ENCODE data around the gene UBR1. TPM values are rescaled to one million over a fixed set of nuclear protein-coding genes. Genes with fewer than 3 reads are reported as not detected.

Gene UBR1
- total RNA-seq, 4 donors from 2014 or later: 39.3 to 50.5 (median 40.8) TPM

DNA sequence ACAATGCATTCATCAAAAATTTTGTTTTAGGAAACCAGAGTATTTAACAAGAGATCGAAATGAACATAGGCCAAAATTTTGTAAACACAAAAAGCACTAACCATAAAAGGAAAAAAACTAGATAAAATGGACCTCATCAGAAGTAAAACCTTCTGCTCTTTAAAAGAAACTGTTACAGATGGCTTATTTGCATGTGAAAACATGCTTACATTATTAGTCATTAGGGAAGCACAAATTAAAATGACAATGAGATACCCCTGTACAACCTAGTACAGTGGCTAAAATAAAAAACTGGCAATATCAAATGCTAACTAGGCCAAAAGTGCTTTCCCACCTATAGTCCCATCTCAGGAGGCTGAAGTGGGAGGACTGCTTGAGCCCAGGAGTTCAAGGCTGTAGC, 19.3 kb downstream of the UBR1 start:
- Histone ChIP-seq H3K4me3 (replicated peaks in 1 of 3) (no peak overlapping the region), H3K4me1 (peaks cover 0 to 15% of the 10 kb centered on the region in 2 donors), H3K27ac (peak overlapping the region in 2 of 3 donors; percentile 2 to 37), H3K27me3 (no peaks in the 10 kb centered on the region), H3K36me3 (peaks cover 0 to 9% of the 10 kb centered on the region in 2 donors), H3K9me3 (no peaks in the 10 kb centered on the region)
- no peak for TF ChIP-seq CTCF (IDR thresholded peaks at IDR 0.05)
- WGBS, 2 donors: 74 to 84% methylated on average over 1 of the region's 1 CpG
- no peak for DNase-seq
- intact Hi-C loops (cut with DNase I): no loop called here

- no peaks in the 10 kb centered on the region for H3K9me3 ChIP-seq
- intact Hi-C loops (cut with DNase I): no loop called here
- no peak for DNase-seq
- H3K36me3 ChIP-seq: peaks cover 0 to 10% of the 10 kb centered on the region in 2 donors
- peaks cover 0 to 15% of the 10 kb centered on the region in 2 donors for H3K4me1 ChIP-seq
- TF ChIP-seq CTCF (IDR thresholded peaks at IDR 0.05) (no peak), POLR2A (IDR thresholded peaks at IDR 0.05) (no peak)
- H3K4me3 ChIP-seq (replicated peaks in 1 of 3): no peak overlapping the region
- no peaks in the 10 kb centered on the region for H3K27me3 ChIP-seq
- peak overlapping the region in 2 of 3 donors; percentile 2 to 10 for H3K27ac ChIP-seq
Measured at GRCh38 chr15:43085921-43086320, 19.9 kb downstream of the UBR1 start.

DNA sequence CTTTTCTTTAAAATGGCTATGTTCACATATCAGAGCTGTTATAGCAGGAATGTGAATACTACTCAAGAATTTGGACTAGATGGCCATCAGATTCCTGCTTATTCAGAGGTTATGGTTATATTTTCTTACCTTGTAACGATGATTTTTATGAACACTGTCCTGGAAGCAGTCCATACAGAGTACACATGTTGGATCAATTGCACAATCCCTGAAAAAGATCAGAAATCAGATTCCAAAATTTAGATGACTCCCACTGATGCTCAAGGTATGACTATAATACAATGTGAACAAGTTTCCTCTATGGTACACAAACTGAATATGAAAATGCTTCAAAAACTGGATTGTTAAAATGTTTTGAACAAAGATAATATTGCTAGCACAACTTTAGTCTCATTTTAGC, 23.3 kb downstream of the UBR1 start:
- no peaks in the 10 kb centered on the region for H3K9me3 ChIP-seq
- intact Hi-C loops (cut with DNase I): no loop called here
- no peak for TF ChIP-seq CTCF (IDR thresholded peaks at IDR 0.05)
- no peak for TF ChIP-seq POLR2A (IDR thresholded peaks at IDR 0.05)
- no peak overlapping the region for H3K4me3 ChIP-seq (replicated peaks in 1 of 3)
- H3K27ac ChIP-seq: no peak overlapping the region
- H3K4me1 ChIP-seq: peaks cover 0 to 15% of the 10 kb centered on the region in 2 donors
- no peaks in the 10 kb centered on the region for H3K27me3 ChIP-seq
- DNase-seq: no peak
- peaks cover 0 to 12% of the 10 kb centered on the region in 2 donors for H3K36me3 ChIP-seq
- WGBS, 2 donors: 94 to 98% methylated on average over 1 of the region's 1 CpG

DNA sequence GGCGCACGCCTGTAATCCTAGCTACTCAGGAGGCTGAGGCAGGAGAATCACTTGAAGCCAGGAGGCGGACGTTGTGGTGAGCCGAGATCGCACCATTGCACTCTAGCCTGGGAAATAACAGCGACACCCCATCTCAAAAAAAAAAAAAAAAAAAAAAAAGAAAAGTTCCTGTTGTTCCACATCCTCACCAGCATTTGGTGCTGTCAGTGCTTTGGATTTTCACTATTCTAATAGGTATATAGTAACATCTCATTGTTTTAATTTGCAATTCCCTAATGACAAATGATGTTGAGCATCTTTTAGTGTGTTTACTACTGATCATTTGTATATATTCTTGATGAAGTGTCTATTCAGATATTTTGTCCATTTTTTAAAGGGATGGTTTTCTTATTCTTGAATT, 24.6 kb downstream of the UBR1 start:
- TF ChIP-seq CTCF (IDR thresholded peaks at IDR 0.05) (no peak), POLR2A (IDR thresholded peaks at IDR 0.05) (no peak)
- no peaks in the 10 kb centered on the region for H3K27me3 ChIP-seq
- peaks cover 0 to 12% of the 10 kb centered on the region in 2 donors for H3K36me3 ChIP-seq
- no peaks in the 10 kb centered on the region for H3K9me3 ChIP-seq
- 96 to 98% methylated on average over 7 of the region's 7 CpGs for WGBS, 2 donors
- intact Hi-C loops (cut with DNase I): no loop called here
- peaks cover 0 to 10% of the 10 kb centered on the region in 2 donors for H3K4me1 ChIP-seq
- no peak overlapping the region for H3K4me3 ChIP-seq (replicated peaks in 1 of 3)
- DNase-seq: no peak
- no peak overlapping the region for H3K27ac ChIP-seq

GRCh38 chr15:43071451-43071850, 34.4 kb downstream of the UBR1 start:
- H3K27ac ChIP-seq: no peak overlapping the region
- H3K9me3 ChIP-seq: no peaks in the 10 kb centered on the region
- TF ChIP-seq CTCF (IDR thresholded peaks at IDR 0.05) (no peak), POLR2A (IDR thresholded peaks at IDR 0.05) (no peak)
- intact Hi-C loops (cut with DNase I): no loop called here
- no peak overlapping the region for H3K4me3 ChIP-seq (replicated peaks in 1 of 3)
- H3K4me1 ChIP-seq: no peaks in the 10 kb centered on the region
- DNase-seq: no peak
- H3K36me3 ChIP-seq: peaks cover 18 to 22% of the 10 kb centered on the region in 2 donors
- WGBS, 2 donors: 90 to 91% methylated on average over 2 of the region's 2 CpGs
- H3K27me3 ChIP-seq: no peaks in the 10 kb centered on the region
